Measurements from ENCODE around the gene ZNF69. TPM values are rescaled to one million over a fixed set of nuclear protein-coding genes. Genes with fewer than 3 reads are reported as not detected.

The ZNF69 gene
- total RNA-seq = 5.2 and 7.1 TPM in 2 replicates

GRCh38 chr19:11887611-11888531 lies at the start of gene ZNF69:
Gene ZNF69 (plus strand): TSS chr19:11887782. CDS start chr19:11887924, 142 bp downstream.

GRCh38 chr19:11848594-11849469 lies 38.8 kb upstream of the ZNF69 start, which contains the start of gene ZNF439:
Gene ZNF439 (plus strand): TSS chr19:11848726. CDS start chr19:11848868, 142 bp downstream.

GRCh38 chr19:11924886-11925650 lies 37.5 kb downstream of the ZNF69 start, which contains the start of gene ZNF700:
Gene ZNF700 (plus strand): TSS chr19:11925107. CDS start chr19:11925211, 104 bp downstream.

Other genes starting within 250 kb of the ZNF69 start
- gene ZNF823, start 148.8 kb upstream of the ZNF69 start, total RNA-seq = 3.6 and 3.9 TPM in 2 replicates
- gene ZNF441, start 120.8 kb upstream of the ZNF69 start, total RNA-seq = 10.7 and 12.3 TPM in 2 replicates
- gene ZNF491, start 89.3 kb upstream of the ZNF69 start, total RNA-seq = 3.0 and 4.4 TPM in 2 replicates
- gene ZNF440, start 73.5 kb upstream of the ZNF69 start, total RNA-seq = 7.7 and 8.7 TPM in 2 replicates
- 6.5 and 7.5 TPM in 2 replicates for gene ZNF439, start 39.1 kb upstream of the ZNF69 start, total RNA-seq
- 6.4 and 7.0 TPM in 2 replicates for gene ZNF700, start 37.3 kb downstream of the ZNF69 start, total RNA-seq
- gene ZNF763, start 77.3 kb downstream of the ZNF69 start, total RNA-seq = 1.1 and 1.7 TPM in 2 replicates
- gene ZNF433, start 147.9 kb downstream of the ZNF69 start, total RNA-seq = 3.4 and 4.5 TPM in 2 replicates
- gene ZNF878, start 165.2 kb downstream of the ZNF69 start, total RNA-seq = 0.07 and 0.20 TPM in 2 replicates
- gene ZNF844, start 176.9 kb downstream of the ZNF69 start, total RNA-seq = 8.8 and 11.3 TPM in 2 replicates

Data from smooth muscle cell of the pulmonary artery (primary cell).